Endothelial cell of umbilical vein (primary cell): ENCODE data around the gene ASB7. TPM values are rescaled to one million over a fixed set of nuclear protein-coding genes. Genes with fewer than 3 reads are reported as not detected.

ENCODE experiments used
- BruUV-seq: library from RNA; stranded (reverse); fragments of 400-500 nt; replicated peaks from 2 replicates; lab custom pipeline; 2021; lab: Mats Ljungman, UMichigan
- CTCF ChIA-PET: fragments of 300-600, 350-600 bp; sonication (Branson Sonifier 250); formaldehyde crosslinking; loops from one replicate; lab custom pipeline; 2021; ENCODE audit warnings: antibody characterized with exemption, inconsistent platforms; lab: Charles Lee
- POLR2A ChIA-PET: fragments of 300-600, 350-600 bp; sonication (Branson Sonifier 250); formaldehyde crosslinking; loops from one replicate; lab custom pipeline; 2021; ENCODE audit warnings: antibody characterized with exemption, inconsistent platforms; lab: Charles Lee
- DNase-seq: peaks from one replicate; pipeline ENCODE4 v3.0.0-alpha.2; 2011; ENCODE audit warnings: low read depth, low spot score
- FAIRE-seq: peaks from 2 replicates; lab custom pipeline; 2011; peaks lifted over from hg19 to GRCh38; lab: Jason Lieb, UNC
- H2AFZ ChIP-seq: 2 replicates; pipeline ENCODE4 v1.6.0; 2012; ENCODE audit warnings: low read depth, low read length, control low read depth, inconsistent platforms
- H3K27ac ChIP-seq: 2 replicates; pipeline ENCODE4 v1.5.1; 2011; ENCODE audit warnings: low read depth, mild to moderate bottlenecking, control low read depth, low read length, moderate library complexity; ENCODE audit not compliant: insufficient read depth
- H3K27me3 ChIP-seq, 2 experiments: 2 replicates each; pipeline versions ENCODE4 v1.6.0 to v1.6.1; 2011; ENCODE audit warnings: low read length in 2 of 2, mixed read lengths in 1 of 2; ENCODE audit not compliant: control insufficient read depth in 2 of 2, insufficient read depth in 2 of 2
- H3K36me3 ChIP-seq, 2 experiments: 2 replicates in 1 of 2; 3 replicates in 1 of 2; pipeline ENCODE4 v1.5.1; 2011; ENCODE audit warnings: low read length in 2 of 2, mild to moderate bottlenecking in 1 of 2, moderate library complexity in 1 of 2; ENCODE audit not compliant: control insufficient read depth in 2 of 2, insufficient read depth in 2 of 2; ENCODE audit errors: extremely low read depth in 1 of 2
- H3K4me1 ChIP-seq: 3 replicates; pipeline ENCODE4 v1.5.1; 2011; ENCODE audit warnings: mild to moderate bottlenecking, low read length; ENCODE audit not compliant: control insufficient read depth, insufficient read depth; ENCODE audit errors: extremely low read depth
- H3K4me2 ChIP-seq: 2 replicates; pipeline ENCODE4 v1.6.1; 2011; ENCODE audit warnings: low read length, control low read depth, mixed read lengths; ENCODE audit not compliant: insufficient read depth
- H3K4me3 ChIP-seq, 3 experiments: fragments of 200-600 bp in 1 of 3; sonication (generic), shearing (Covaris generic) in 1 of 3; replicated peaks in 1 of 3; 2 replicates each; pipeline ENCODE4 v1.5.1; 2011 to 2016; ENCODE audit warnings: control low read depth in 3 of 3, low read length in 3 of 3, mild to moderate bottlenecking in 2 of 3, inconsistent platforms in 1 of 3, low read depth in 1 of 3, moderate library complexity in 1 of 3; ENCODE audit not compliant: insufficient read depth in 1 of 3
- H3K79me2 ChIP-seq: 2 replicates; pipeline ENCODE4 v1.6.0; 2012; ENCODE audit warnings: low read length, inconsistent platforms; ENCODE audit not compliant: control insufficient read depth, insufficient read depth
- H3K9ac ChIP-seq: replicated peaks from 2 replicates; pipeline ENCODE3; 2011; ENCODE audit warnings: low read length, control low read depth; ENCODE audit not compliant: insufficient read depth; ENCODE audit errors: extremely low read depth
- H3K9me1 ChIP-seq: replicated peaks from 3 replicates; pipeline ENCODE4 v1.6.0; 2011; ENCODE audit warnings: mild to moderate bottlenecking, low read length; ENCODE audit not compliant: control insufficient read depth, insufficient read depth; ENCODE audit errors: extremely low read depth
- H3K9me3 ChIP-seq: replicated peaks from 2 replicates; pipeline ENCODE4 v1.5.1; 2012; ENCODE audit warnings: low read length, inconsistent platforms; ENCODE audit not compliant: control insufficient read depth, insufficient read depth
- H4K20me1 ChIP-seq: replicated peaks from 2 replicates; pipeline ENCODE3; 2011; ENCODE audit warnings: mild to moderate bottlenecking, low read length; ENCODE audit not compliant: control insufficient read depth, insufficient read depth; ENCODE audit errors: extremely low read depth
- CTCF ChIP-seq, 2 donors: IDR thresholded peaks; 1 replicate in 1 of 2; 2 replicates in 1 of 2; pipeline ENCODE4 v1.5.1; 2011; ENCODE audit warnings: low read length in 2 of 2, mild to moderate bottlenecking in 2 of 2, moderate library complexity in 2 of 2, control low read depth in 1 of 2, inconsistent platforms in 1 of 2, low read depth in 1 of 2; ENCODE audit not compliant: insufficient read depth in 1 of 2; ENCODE audit errors: extremely low read depth in 1 of 2
- EZH2 ChIP-seq: IDR thresholded peaks from 2 replicates; pipeline ENCODE4 v1.6.1; 2012; ENCODE audit warnings: borderline replicate concordance, low read depth, mild to moderate bottlenecking, moderate library complexity, low read length, inconsistent platforms; ENCODE audit not compliant: severe bottlenecking
- FOS ChIP-seq: IDR thresholded peaks from 2 replicates; pipeline ENCODE4 v1.6.1; 2011; ENCODE audit warnings: mild to moderate bottlenecking, low read length, moderate library complexity, borderline replicate concordance; ENCODE audit not compliant: insufficient read depth
- GATA2 ChIP-seq: IDR thresholded peaks from 2 replicates; pipeline ENCODE4 v1.7.0; 2011; ENCODE audit warnings: low read depth, mild to moderate bottlenecking, moderate library complexity, mixed read lengths, low read length; ENCODE audit not compliant: insufficient read length, insufficient read depth
- JUN ChIP-seq: IDR thresholded peaks from 2 replicates; pipeline ENCODE4 v1.6.1; 2011; ENCODE audit warnings: borderline replicate concordance, low read depth; ENCODE audit not compliant: insufficient read length, insufficient read depth
- MAX ChIP-seq: IDR thresholded peaks from 2 replicates; pipeline ENCODE4 v1.6.1; 2011; ENCODE audit not compliant: insufficient read depth, insufficient read length
- MYC ChIP-seq: IDR thresholded peaks from one replicate; pipeline ENCODE4 v1.6.1; 2011; ENCODE audit warnings: mild to moderate bottlenecking, low read depth, low read length
- POLR2A ChIP-seq: IDR thresholded peaks from 2 replicates; pipeline ENCODE4 v1.6.1; 2012; ENCODE audit warnings: low read depth, mild to moderate bottlenecking, control low read depth, low read length
- POLR2AphosphoS5 ChIP-seq: IDR thresholded peaks from 2 replicates; pipeline ENCODE4 v1.6.1; 2012; ENCODE audit warnings: low read depth, mild to moderate bottlenecking, control low read depth, low read length, moderate library complexity; ENCODE audit not compliant: insufficient read depth
- dilution Hi-C: fragments of 300-500 bp; cut with MboI; formaldehyde crosslinking; loops from one replicate; pipeline ENCODE4 v1.15.0; 2019; ENCODE audit warnings: low sequenced_read_pairs; ENCODE audit not compliant: extremely low pct_ligation_motif_present
- intact Hi-C: fragments of 100-400 bp; cut with micrococcal nuclease; formaldehyde crosslinking; loops from one replicate; pipeline ENCODE4 v1.10.0; 2022
- polyA plus RNA-seq, 4 experiments: library from polyadenylated mRNA; depleted of rRNA in 3 of 4; stranded (reverse) in 3 of 4; unstranded in 1 of 4; fragments of >200 nt; gene quantifications; 2 replicates each; pipeline versions ENCODE4 v1.2.1 to v1.2.3, GENCODE V29; 2011 to 2012; ENCODE audit warnings: missing spikeins in 1 of 4
- total RNA-seq: library from RNA; stranded (reverse); gene quantifications from 2 replicates; pipeline ENCODE4 v1.2.3, GENCODE V29; 2021

ASB7 gene
- total and polyA plus RNA-seq, 2 donors (not counting 3 experiments of a cell fraction or from before 2014, with no cell fraction given) = 6.8 to 13.3 TPM

- Histone ChIP-seq H2AFZ (no peak overlapping the region), H3K4me1 (no peaks in the 10 kb centered on the region), H3K9me3 (no peaks in the 10 kb centered on the region), H4K20me1 (no peaks in the 10 kb centered on the region), H3K79me2 (peaks cover 2% of the 10 kb centered on the region), H3K36me3 (no peaks in the 10 kb centered on the region), H3K9ac (no peak overlapping the region), H3K9me1 (no peaks in the 10 kb centered on the region), H3K4me2 (no peak overlapping the region), H3K27ac (no peak overlapping the region), H3K4me3 (no peak overlapping the region), H3K27me3 (no peaks in the 10 kb centered on the region)
- no TSS peak for BruUV-seq
- FAIRE-seq (no peak), DNase-seq (no peak)
- dilution Hi-C loops = no loop called here
- intact Hi-C loops = no loop called here
- ChIA-PET POLR2A (no interaction called here), CTCF (interaction anchor here (1.4 kb wide), 1 partner anchor 224 kb away, joined by 3 read pairs; no protein-coding TSS in a partner anchor)
- no peak for TF ChIP-seq FOS
- TF ChIP-seq CTCF (IDR thresholded peaks at IDR 0.05; ENCODE audit: extremely low read depth in 1 of 2, insufficient read depth in 1 of 2, low read depth in 1 of 2, low read length in 2 of 2) = no peak
- TF ChIP-seq GATA2 = no peak
Observed at GRCh38 chr15:100651253-100651652, 48.9 kb downstream of the ASB7 start.

GRCh38 chr15:100652116-100652515 is 49.7 kb downstream of the ASB7 start:
- Histone ChIP-seq H2AFZ (no peak overlapping the region), H3K9me1 (no peaks in the 10 kb centered on the region), H3K27me3 (no peaks in the 10 kb centered on the region), H3K4me2 (no peak overlapping the region), H3K27ac (no peak overlapping the region), H3K4me3 (no peak overlapping the region), H3K9me3 (no peaks in the 10 kb centered on the region), H3K4me1 (no peaks in the 10 kb centered on the region), H3K9ac (no peak overlapping the region), H3K36me3 (no peaks in the 10 kb centered on the region), H4K20me1 (no peaks in the 10 kb centered on the region), H3K79me2 (no peaks in the 10 kb centered on the region)
- no TSS peak for BruUV-seq
- dilution Hi-C loops = no loop called here
- CTCF ChIA-PET = interaction anchor here (1.4 kb wide), 1 partner anchor 223 kb away, joined by 3 read pairs; no protein-coding TSS in a partner anchor
- no peak for DNase-seq
- FAIRE-seq = no peak
- POLR2A ChIA-PET = no interaction called here
- intact Hi-C loops = no loop called here
- TF ChIP-seq MAX (no peak), POLR2A (no peak), MYC (no peak), CTCF (IDR thresholded peaks at IDR 0.05; ENCODE audit: extremely low read depth in 1 of 2, insufficient read depth in 1 of 2, low read depth in 1 of 2, low read length in 2 of 2) (no peak), GATA2 (no peak), JUN (no peak), FOS (no peak), EZH2 (no peak), POLR2AphosphoS5 (no peak)
